H1 (cell line): ENCODE measurements around the gene SPTAN1.

Experiments used
- CTCF ChIP-seq, 3 experiments: IDR thresholded peaks; 1 replicate in 2 of 3; 2 replicates in 1 of 3; pipeline versions ENCODE4 v1.5.1 to v1.6.1; 2011; ENCODE audit warnings: low read length in 3 of 3, mild to moderate bottlenecking in 3 of 3, inconsistent platforms in 2 of 3, low read depth in 1 of 3, moderate library complexity in 1 of 3; ENCODE audit not compliant: insufficient read depth in 1 of 3; ENCODE audit errors: control extremely low read depth in 1 of 3
- POLR2AphosphoS5 ChIP-seq: IDR thresholded peaks from 2 replicates; pipeline ENCODE4 v1.6.1; 2011; ENCODE audit warnings: low read depth, low read length
- TAF1 ChIP-seq: IDR thresholded peaks from 2 replicates; pipeline ENCODE4 v1.6.1; 2011; ENCODE audit warnings: mild to moderate bottlenecking, low read depth, low read length

- TF ChIP-seq TAF1 (no peak), POLR2AphosphoS5 (no peak), CTCF (IDR thresholded peaks at IDR 0.05; ENCODE audit: control extremely low read depth in 1 of 3, insufficient read depth in 1 of 3, low read depth in 1 of 3, low read length in 3 of 3) (no peak)
Observed at GRCh38 chr9:128619779-128620178, 67.4 kb downstream of the SPTAN1 start.
